COR-L47 (cell line): Measurements from ENCODE around the gene AIPL1.

Source experiments
- DNase-seq: peaks from one replicate; lab custom pipeline; 2025; lab: John Stamatoyannopoulos, UW

AIPL1 gene

DNA sequence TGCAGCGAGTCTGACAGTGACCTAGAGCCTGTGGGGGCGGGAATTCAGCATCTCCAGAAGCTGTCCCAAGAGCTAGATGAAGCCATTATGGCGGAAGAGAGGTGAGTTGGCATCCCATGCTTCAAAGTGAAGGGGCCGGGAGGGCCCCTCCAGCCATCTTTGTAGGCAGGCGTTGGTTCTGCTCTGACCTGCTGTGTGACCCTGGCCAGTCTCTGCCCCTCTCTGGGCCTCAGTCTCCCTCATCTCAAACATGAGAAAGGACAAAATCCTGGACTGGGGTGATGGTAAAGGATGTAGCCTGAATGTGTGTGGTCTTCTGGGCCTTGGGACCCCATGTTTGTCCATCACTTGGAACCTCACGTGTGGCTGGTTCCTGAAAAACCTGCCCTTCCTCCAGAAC, 14.4 kb upstream of the AIPL1 start:
- no peak for DNase-seq

DNA sequence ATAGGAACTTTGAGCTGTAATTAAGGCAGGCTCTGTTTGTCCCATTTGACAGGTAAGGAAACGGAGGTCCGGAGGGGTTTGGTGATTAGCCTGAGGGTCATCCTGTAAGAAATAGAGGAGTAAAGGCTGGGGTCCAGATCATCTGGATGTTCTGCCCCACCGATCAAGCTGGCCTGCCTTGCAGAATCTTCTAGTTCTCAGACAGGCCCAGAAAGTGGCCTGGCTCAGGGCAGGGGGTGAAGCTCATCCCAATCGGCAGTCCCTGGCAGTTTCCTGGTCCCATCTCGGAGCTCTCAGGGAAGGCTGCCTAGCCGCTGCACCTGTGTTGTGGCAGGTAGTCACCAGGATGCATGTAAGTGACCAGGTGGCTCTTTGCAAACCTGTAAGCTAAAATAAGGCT, 13.6 kb upstream of the AIPL1 start:
- no peak for DNase-seq

DNA sequence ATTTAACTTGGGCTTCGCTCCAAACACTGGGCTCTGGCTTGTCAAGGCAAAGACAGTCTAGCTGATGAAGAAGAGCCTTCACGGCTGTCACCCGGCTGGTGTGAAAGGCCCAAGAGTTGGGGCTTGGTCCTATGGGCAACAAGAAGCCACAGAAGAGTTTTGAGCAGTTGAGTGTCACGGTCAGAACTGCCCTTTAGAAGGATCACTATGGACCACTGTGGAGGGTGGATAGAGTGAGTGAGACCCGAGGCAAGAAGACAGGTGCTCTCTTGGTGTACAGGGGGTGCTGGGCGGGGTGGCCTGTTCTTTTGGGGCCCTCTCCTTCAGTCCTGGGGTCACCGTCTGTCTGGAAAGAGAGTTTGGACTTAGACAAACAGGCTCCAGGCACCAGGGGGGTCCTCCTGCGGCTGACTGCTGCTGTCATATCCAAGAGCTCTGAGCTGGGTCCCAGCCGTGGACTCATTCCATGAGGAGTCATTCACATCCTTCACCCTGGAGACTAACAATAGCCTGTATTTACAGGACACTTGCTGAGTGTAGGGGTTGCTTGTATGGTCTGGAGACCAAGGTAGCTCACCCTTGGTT, 11.7 kb upstream of the AIPL1 start:
- DNase-seq, result no peak

DNA sequence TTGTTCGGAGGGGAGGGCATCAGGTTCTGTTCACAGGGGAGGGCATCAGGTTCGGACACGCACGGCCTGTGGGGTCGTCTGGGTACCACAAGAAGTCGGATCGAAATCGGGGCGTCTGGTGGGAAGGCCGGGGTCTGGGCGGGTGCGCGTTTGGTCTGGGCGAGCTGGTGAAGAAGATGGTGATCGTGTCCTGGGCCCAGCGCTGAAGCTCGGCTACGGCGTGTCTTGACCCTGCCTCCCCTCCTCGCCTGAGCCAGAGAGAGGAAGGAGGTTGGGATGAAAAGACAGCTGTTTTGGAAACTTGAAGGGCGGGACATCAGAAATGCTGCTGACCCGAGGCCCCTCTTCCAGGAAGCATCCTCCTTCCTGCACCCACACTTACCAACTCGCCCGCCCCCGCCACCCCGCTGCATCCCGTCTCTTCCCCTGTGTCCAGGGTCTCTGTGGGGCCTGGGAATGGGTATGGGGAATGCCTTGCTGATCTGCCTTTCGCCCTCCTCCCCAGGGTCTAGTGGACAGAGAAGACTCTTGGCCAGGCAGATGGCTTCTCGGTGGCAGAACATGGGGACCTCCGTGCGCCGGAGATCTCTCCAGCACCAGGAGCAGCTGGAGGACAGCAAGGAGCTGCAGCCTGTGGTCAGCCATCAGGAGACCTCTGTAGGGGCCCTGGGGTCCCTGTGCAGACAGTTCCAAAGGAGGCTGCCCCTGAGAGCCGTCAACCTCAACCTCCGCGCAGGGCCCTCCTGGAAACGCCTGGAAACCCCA, 9.8 kb upstream of the AIPL1 start:
- no peak for DNase-seq

DNA sequence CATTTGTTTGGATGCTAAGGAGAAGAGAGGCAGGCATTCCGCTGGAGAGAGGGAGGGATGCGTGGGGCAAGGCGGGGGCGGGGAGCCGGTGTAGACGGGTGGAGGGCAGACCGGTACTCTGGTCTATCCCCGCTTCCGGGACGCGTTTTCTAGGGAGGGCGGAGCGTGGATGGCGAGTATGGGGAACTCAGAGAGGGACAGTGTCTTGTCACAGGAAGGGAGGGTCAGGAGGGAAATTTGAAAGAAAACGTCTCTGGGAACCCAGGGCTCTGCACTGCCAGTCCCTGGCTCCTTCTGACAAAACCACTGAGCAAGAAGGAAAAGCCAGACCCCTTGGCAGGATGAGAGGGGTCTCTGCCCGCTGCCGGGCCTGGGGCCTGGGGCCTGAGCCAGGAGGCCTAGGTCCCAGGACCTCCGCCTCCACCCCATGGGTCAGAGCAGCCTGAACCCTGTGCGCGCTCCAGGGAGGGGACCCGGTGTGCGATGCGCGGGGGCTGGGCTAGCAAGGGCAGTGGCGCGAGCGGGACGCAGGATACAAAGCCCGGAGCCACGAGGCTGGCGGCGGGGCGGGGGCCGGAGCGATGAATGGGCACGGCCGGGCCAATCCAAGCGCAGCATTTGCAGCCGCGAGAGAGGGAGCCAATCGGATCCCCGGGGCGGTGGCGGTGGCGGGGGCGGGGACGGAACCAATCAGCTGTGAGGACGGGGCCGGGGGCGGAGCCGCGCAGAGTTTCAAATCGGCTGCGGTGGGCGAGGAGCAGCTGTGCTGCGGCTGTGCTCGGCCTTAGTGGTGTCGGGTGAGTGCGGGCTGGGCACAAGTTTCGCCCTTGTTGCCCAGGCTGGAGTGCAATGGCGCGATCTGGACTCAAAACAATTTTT, 9.0 kb upstream of the AIPL1 start, which contains the start of gene PIMREG:
TSS of gene PIMREG (plus strand) at position 764 of the 879 bp plus-strand sequence. CDS start 656 bp downstream, outside the sequence.
- peak; percentile 91 for DNase-seq

DNA sequence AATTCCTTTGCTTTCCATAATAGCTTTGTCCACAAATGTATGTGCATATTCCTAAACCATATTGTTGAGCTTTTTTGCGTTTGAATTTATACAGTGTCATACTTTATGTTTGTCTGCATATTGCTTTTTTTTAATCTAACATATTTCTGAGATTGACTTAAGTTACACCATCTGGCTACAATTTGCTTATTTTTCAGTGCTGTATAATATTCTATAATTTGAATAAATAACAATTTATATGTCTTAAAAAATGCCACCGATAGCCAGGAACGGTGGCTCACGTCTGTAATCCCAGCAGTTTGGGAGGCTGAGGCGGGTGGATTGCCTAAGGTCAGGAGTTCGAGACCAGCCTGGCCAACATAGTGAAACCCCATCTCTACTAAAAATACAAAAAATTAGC, 7.9 kb upstream of the AIPL1 start:
- no peak for DNase-seq

DNA sequence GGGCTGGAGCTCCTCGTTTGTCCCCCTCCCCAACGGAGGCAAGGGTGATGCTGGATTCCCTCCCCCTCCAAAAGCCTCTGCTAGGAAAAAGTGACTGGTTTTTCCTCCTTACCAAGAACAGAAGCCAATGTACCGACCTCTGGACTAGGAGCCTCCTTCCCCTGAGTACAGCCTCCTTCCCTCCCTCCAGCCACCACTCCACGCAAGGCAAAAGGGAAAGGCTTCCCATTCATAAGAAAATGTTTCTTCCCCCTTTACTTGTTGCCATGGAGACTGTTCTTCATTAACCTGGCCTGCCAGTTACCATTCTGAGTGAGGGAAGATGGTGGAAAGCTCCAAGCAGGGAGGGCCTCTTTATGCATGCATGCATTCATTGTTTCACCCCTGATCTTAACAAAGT, 5.0 kb upstream of the AIPL1 start:
- no peak for DNase-seq

DNA sequence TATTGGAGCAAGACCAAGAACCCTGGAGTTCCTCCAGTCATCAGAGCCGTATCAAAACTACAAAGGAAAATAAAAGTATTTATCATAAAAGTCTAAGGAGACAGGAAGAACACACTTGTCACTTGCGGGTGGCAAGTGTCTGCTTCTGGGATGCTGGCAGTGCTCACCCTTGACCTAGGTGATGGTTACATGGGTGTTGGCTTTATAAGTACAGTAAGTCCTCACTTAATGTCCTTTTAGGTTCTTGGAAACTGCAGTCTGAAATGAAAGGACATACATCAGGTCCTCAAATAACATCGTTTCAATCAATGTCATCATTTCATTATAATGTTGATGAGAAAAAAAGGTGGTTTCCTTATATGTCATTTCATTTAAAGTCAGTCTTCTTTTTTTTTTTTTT, 3.0 kb upstream of the AIPL1 start:
- no peak for DNase-seq

DNA sequence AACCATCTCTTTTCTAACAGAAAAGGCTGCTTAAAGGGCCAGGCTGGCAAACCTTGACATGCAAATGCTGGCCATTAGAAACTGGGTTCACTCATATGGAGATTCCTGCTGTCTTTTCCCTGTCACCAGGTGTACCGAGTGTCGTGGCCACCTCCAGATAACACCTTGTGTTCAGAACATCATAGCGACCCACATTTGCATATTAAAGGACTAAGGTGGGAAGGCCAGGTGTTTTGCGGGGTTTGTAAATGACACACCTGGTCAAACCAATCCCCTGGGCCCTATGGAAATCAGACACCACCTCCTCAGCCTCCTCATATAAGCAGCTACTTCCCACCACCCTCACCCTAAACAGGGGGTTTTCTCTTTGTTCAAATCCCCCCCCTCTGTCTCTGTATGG, 2.5 kb upstream of the AIPL1 start:
- DNase-seq, result no peak

DNA sequence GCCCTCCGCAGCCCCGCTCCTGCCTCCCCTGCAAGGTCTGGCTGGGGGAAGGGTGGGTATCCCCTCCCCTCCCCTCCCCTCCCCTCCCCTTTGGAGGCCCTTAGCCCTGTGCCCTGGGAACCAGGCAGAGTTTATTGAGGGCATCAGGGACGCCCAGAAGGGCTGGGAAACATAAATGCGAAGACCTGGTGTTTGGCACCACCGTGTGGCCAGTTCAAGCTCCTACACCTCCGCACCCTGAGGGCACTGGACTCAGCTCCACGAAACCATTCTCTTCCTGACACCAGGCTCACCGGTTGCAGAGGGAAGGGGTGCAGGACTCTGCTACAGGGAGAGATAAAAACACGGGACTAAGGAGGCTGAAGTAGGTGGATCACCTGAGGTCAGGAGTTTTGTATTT, 1.0 kb upstream of the AIPL1 start:
- DNase-seq, result peak; percentile 29

DNA sequence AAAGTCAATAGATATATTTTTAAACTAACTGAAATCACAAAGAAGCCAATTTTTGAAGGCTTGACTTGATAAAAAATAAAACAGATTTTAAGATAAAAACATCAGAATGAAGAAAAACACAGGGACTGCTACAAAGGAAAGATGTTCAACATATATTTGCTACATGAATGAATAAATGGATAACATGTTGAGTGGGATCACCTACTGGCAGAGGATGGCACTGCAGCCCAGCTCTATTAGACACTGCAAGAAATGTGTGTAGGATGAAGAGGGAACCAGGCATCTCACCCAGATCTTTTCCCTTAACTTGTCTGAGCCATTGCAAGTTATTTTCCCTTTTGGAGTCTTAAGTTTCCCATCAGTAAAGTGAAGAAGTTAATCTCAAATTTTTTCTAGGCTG, 4.2 kb downstream of the AIPL1 start:
- no peak for DNase-seq

DNA sequence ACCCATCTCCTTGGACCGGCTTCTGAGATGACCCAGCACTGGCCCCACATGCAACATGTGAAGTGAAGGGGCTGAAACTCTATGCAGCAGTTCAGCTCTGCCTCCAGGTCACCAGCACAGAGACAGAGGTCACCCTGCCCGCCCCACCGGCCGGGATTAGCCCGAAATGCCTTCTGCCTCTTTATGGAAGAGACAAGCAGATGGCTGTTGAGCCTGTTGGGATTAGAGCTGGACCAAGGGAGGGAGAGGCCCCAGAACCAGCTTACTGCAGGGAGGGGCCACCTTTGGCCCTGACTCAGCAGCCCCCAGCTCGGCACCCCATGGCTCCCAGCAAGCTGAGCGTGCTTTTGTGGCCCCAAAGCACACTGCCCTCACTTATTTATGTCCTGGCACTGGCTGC, 5.7 kb downstream of the AIPL1 start:
- no peak for DNase-seq

DNA sequence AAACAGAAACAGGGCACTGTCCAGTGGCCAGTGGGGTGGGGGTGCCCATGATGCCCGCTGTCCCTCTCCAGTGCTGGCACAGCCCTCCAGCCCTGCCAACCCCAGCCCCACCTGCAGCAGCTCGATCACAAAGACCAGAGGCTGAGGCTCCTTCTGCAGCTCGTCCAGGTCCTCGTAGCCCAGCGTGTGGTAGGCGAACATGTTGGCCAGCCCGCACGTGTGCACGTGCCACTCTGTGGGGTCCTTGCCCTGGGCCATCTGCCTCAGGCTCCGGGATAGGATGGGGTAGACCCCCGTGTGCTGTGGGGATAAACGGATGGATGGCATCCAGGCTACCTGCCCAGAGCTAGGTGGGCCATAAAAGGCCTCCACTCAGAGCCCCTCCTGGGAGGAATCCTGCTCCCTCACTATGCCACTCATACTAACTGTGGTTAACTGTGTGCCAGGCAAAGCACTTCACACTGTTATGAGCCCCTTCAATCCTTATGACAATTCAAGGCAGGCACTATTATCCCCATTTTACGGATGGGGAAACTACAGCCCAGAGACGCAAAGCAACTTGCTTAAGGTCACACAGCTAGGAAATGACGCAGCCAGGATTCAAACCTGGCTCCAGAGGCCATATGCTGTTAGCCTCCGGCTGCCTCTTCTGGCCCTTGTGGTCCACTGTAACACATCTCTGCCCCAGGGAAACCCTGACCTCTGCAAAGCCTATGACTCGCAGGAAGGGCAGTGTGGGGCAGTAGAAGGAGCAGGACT, 6.5 kb downstream of the AIPL1 start:
- no peak for DNase-seq

DNA sequence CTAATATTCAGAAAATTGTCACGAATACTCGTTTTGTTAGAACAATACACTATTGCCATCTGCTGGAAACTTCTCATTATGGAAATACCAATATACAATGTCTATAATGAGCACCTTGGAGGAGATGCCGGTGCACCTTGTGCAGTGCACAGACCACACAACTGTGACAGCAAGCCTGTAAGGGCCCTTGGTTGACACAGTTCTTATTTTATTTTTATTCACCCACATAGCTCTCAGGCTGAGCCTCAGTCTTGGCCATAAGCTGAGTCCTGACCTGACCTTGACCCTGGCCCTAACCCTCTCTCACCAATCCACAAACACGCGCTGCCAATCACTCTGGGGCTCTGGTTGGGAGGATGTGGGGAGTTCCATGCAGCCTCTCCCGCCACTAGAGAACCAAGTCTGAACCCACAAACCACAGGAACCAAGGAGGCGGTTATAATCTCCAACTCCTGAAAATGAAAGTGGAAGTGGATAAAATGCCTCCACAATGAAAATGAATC, 7.6 kb downstream of the AIPL1 start:
- no peak for DNase-seq

DNA sequence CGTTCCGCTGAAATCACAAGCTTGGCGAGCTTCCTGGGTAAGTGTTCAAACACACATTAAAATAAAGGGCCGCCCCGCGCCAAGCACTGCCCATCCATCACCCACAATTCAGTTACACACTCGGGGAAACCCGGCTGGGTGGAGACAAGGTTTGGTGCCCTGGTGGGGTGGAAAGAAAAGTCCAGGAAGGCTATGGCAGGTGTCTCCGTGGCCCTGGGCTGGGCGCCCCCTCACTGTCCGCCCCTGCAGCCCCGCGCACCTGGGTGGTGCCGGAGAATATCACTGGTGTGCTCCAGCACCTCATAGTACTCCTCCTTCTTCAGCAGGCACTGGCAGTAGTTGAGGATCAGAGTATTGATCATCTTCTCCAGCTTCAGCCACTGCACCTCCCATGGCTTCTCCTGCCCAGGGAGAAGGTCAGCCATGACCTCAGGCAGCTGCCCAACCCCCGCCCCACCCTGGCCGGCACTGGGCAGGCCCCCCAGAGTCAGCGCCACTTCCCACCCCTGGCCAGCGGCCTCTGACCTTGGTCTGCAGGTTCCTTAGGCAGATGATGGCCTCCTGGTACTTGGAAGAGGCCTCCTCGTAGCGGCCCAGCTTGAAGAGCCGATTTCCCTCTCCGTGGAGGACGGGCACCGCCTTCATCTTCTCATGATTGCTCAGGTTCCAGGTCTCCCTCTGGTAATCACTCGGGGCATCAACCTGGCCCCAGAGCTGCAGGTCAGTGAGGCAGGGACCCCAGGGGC, 8.4 kb downstream of the AIPL1 start:
- no peak for DNase-seq

DNA sequence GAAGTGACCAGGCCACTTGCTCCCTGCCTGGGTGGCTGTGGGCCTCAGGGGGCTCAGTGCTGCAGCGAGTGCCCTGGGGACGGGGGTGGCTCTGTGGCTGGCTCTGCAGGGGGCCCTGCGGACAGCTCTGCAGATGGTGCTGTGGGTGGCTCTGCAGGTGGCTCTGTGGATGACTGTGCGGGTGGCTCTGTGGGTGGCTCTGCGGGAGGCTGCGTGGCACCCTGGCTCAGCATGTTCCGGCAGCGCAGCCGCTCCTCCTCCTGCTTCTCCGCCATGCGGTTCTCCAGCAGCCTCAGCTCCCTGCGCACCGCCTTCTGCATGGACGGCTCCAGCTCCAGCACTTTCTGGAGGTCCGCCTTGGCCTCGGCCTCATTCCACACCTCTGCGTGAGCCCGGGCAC, 9.5 kb downstream of the AIPL1 start:
- DNase-seq, result no peak

DNA sequence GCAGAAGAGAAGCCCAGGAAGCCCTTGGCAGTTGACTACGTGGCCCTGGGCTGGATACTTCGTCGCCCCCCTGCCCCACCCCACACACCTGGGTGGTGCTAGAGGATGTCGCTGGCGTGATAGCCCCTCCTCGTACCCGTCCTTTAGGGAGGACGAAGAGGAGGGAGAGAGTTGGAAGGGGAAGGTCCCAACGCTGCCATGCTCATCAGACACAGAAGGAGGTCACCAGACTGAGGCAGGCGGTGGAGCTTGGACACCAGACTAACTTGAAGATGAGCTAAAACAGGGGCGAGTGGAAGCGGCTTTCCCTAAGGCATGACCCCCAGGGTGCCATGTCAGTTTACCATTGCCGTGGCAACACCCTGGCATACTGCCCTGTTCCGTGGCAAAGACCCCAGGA, 11.0 kb downstream of the AIPL1 start:
- DNase-seq, result no peak

DNA sequence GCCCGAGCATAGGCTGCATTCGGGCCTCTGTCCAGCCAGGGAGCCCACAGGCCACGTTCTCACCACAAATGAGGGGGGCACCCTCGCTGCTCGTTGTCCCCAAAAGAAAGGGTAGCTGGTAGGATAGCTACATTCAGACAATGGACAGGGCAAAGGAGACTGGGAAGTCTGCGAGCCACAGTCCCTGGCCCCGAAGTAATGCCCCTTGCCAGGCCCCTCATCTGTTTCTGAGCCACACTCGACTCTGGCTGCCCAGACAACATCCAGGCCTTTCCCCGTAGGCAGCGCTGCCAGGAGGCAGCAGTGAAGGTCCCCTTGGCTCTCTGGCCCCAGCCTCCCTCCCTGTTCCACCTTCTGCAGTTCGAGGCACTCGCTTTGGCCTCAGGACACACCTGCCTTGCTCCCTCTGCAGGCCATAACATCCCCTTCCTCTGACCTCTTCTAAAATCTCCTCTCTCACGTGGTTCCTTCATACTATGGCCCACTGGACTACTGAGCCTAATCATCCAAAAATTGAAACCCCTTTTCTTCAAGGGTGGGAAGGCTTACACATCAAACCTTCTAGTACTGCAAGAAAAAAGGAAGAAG, 12.2 kb downstream of the AIPL1 start:
- DNase-seq, result no peak

DNA sequence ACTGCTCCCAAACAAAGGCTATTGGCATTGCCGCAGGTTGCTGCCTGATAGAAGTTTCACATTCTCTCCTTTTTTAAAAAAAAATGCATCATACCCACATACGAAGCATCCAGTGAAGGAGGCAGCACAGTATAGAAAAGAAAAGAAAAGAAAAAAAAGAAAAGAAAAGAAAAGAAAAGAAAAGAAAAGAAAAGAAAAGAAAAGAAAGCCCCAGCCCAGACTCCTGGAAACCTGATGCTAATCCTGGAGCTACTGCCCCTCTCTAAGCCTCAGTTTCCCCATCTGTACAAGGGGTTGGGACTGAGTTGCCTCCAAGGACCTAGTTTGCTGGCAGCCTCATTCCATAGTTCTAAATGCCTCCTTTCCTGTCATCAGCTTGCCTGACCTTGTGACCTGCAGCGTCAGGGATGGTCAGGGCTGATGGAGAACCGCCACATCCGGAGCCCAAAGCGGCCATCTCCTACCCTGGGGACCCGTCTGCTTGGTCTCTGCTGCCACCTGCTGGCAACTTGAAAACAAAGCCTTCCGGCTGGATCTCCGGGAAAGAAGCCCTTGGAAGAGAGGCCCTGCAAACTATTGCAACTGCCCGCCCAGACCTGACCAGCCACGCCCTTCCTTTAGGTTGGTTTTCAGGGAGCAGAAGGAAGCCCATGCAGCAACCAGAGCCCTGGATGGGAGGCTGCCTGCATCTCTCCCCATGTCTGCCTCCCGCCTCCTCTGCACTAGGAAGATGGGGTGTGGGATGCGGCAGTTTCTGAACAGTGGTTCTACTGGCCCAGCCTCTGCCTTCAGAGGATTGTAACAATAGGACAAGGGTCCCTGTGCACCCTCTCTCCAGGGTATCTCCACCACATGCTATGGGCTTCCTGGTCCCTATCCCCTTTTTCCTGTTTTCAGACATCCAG, 13.0 kb downstream of the AIPL1 start:
- DNase-seq, result peak; percentile 24

DNA sequence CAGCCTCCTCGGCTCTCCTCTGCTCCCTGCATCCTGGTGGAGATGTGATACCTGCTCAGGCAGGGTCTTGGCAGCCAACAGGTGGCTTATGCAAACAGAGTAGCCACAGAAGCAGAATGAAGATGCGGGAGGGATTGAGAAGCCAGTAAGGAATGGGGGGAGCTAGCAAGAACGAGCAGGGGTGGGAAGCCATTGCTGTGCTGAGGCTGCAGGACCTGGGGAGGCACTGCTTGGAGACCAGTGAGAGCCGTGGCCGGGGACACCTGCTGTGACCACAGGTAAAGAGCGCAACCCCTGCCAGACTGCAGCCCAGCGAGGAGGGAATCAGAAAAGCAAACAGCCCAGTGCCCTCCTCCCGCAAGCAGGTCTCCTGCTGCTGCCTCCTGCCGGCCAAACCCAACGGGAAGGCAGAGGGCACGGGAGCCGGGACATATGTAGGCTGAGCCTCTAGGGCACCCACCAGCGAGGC, 14.7 kb downstream of the AIPL1 start:
- DNase-seq, result peak; percentile 5
